ENCODE data around the gene RAB27B.

RAB27B gene

GRCh38 chr18:54828281-54828881 is at the start of gene RAB27B:
TSS of gene RAB27B (plus strand) at chr18:54828477. CDS start at chr18:54877586, 49,109 bp downstream.
- H3K4me3 ChIP-seq (ENCODE audit: low read length), result no peak within 1 kb of the TSS
- no peak for TF ChIP-seq ZNF274 (IDR thresholded peaks at IDR 0.05; ENCODE audit: low read depth, low read length)

- no peak for TF ChIP-seq ZNF274 (IDR thresholded peaks at IDR 0.05; ENCODE audit: low read depth, low read length)
- H3K4me3 ChIP-seq (ENCODE audit: low read length), result no peak overlapping the region
These were observed 47.9 kb upstream of the RAB27B start for GRCh38 chr18:54780285-54780861.

- no peak overlapping the region for H3K4me3 ChIP-seq (ENCODE audit: low read length)
- no peak for TF ChIP-seq ZNF274 (IDR thresholded peaks at IDR 0.05; ENCODE audit: low read depth, low read length)
These were observed 47.3 kb upstream of the RAB27B start for GRCh38 chr18:54780970-54781369.

GRCh38 chr18:54783139-54783538 is 45.1 kb upstream of the RAB27B start:
- H3K4me3 ChIP-seq (ENCODE audit: low read length), result no peak overlapping the region
- no peak for TF ChIP-seq ZNF274 (IDR thresholded peaks at IDR 0.05; ENCODE audit: low read depth, low read length)

GRCh38 chr18:54786206-54786605 is 42.1 kb upstream of the RAB27B start:
- no peak for TF ChIP-seq ZNF274 (IDR thresholded peaks at IDR 0.05; ENCODE audit: low read depth, low read length)
- no peak overlapping the region for H3K4me3 ChIP-seq (ENCODE audit: low read length)

GRCh38 chr18:54787121-54787520 is 41.2 kb upstream of the RAB27B start:
- TF ChIP-seq ZNF274 (IDR thresholded peaks at IDR 0.05; ENCODE audit: low read depth, low read length), result no peak
- H3K4me3 ChIP-seq (ENCODE audit: low read length), result no peak overlapping the region

GRCh38 chr18:54787616-54788015 is 40.7 kb upstream of the RAB27B start:
- no peak overlapping the region for H3K4me3 ChIP-seq (ENCODE audit: low read length)
- no peak for TF ChIP-seq ZNF274 (IDR thresholded peaks at IDR 0.05; ENCODE audit: low read depth, low read length)

GRCh38 chr18:54790109-54790508 is 38.2 kb upstream of the RAB27B start:
- TF ChIP-seq ZNF274 (IDR thresholded peaks at IDR 0.05; ENCODE audit: low read depth, low read length), result no peak
- H3K4me3 ChIP-seq (ENCODE audit: low read length), result no peak overlapping the region

GRCh38 chr18:54791657-54792056 is 36.6 kb upstream of the RAB27B start:
- no peak overlapping the region for H3K4me3 ChIP-seq (ENCODE audit: low read length)
- TF ChIP-seq ZNF274 (IDR thresholded peaks at IDR 0.05; ENCODE audit: low read depth, low read length), result no peak

GRCh38 chr18:54792079-54792478 is 36.2 kb upstream of the RAB27B start:
- no peak for TF ChIP-seq ZNF274 (IDR thresholded peaks at IDR 0.05; ENCODE audit: low read depth, low read length)
- no peak overlapping the region for H3K4me3 ChIP-seq (ENCODE audit: low read length)

GRCh38 chr18:54794823-54795222 is 33.5 kb upstream of the RAB27B start:
- no peak for TF ChIP-seq ZNF274 (IDR thresholded peaks at IDR 0.05; ENCODE audit: low read depth, low read length)
- H3K4me3 ChIP-seq (ENCODE audit: low read length), result no peak overlapping the region

- no peak overlapping the region for H3K4me3 ChIP-seq (ENCODE audit: low read length)
- no peak for TF ChIP-seq ZNF274 (IDR thresholded peaks at IDR 0.05; ENCODE audit: low read depth, low read length)
These were observed 30.1 kb upstream of the RAB27B start for GRCh38 chr18:54798186-54798585.

GRCh38 chr18:54801374-54801773 is 26.9 kb upstream of the RAB27B start:
- no peak overlapping the region for H3K4me3 ChIP-seq (ENCODE audit: low read length)
- TF ChIP-seq ZNF274 (IDR thresholded peaks at IDR 0.05; ENCODE audit: low read depth, low read length), result no peak

- TF ChIP-seq ZNF274 (IDR thresholded peaks at IDR 0.05; ENCODE audit: low read depth, low read length), result no peak
- no peak overlapping the region for H3K4me3 ChIP-seq (ENCODE audit: low read length)
These were observed 26.1 kb upstream of the RAB27B start for GRCh38 chr18:54802178-54802577.

GRCh38 chr18:54802686-54803395 is 25.4 kb upstream of the RAB27B start:
- no peak overlapping the region for H3K4me3 ChIP-seq (ENCODE audit: low read length)
- TF ChIP-seq ZNF274 (IDR thresholded peaks at IDR 0.05; ENCODE audit: low read depth, low read length), result no peak
